K562 (cell line): Measurements from ENCODE around the gene PITPNM3. TPM values are rescaled to one million over a fixed set of nuclear protein-coding genes. Genes with fewer than 3 reads are reported as not detected.

ENCODE experiments used
- C11orf30 ChIP-seq: fragments of 450-650 bp; IDR thresholded peaks from 2 replicates; pipeline ENCODE4 v1.6.1; 2016; ENCODE audit warnings: low read depth, mild to moderate bottlenecking
- CBFA2T2 ChIP-seq: fragments of 450-650 bp; conservative IDR thresholded peaks from 2 replicates; pipeline ENCODE4 v1.6.1; 2017; ENCODE audit warnings: mild to moderate bottlenecking
- CBX1 ChIP-seq: sonication (generic); IDR thresholded peaks from 2 replicates; pipeline ENCODE4 v1.6.1; 2016; ENCODE audit warnings: antibody characterized with exemption, low read depth, mild to moderate bottlenecking
- ESRRA ChIP-seq: fragments of 450-650 bp; IDR thresholded peaks from 2 replicates; pipeline ENCODE4 v1.6.1; 2014; ENCODE audit warnings: low read depth, mild to moderate bottlenecking, moderate library complexity, borderline replicate concordance
- FOXJ3 ChIP-seq: sonication (generic); formaldehyde crosslinking; IDR thresholded peaks from 2 replicates; pipeline ENCODE4 v1.4.0; 2020; ENCODE audit warnings: mild to moderate bottlenecking, missing genetic modification reagents
- NCOA4 ChIP-seq: fragments of 450-650 bp; IDR thresholded peaks from 2 replicates; pipeline ENCODE4 v1.6.1; 2018; ENCODE audit warnings: mild to moderate bottlenecking; ENCODE audit not compliant: partially characterized antibody
- POLR2H ChIP-seq: IDR thresholded peaks from 2 replicates; pipeline ENCODE4 v1.6.1; 2016; ENCODE audit warnings: missing genetic modification characterization, low read depth, mild to moderate bottlenecking, control low read depth, missing compliant biosample characterization, moderate library complexity
- RAD51 ChIP-seq: fragments of 450-650 bp; IDR thresholded peaks from 2 replicates; pipeline ENCODE4 v1.7.1; 2016; ENCODE audit warnings: low read depth, mild to moderate bottlenecking, borderline replicate concordance
- REST ChIP-seq, 2 experiments: fragments of 450-650 bp; formaldehyde crosslinking in 1 of 2; IDR thresholded peaks; 2 replicates each; pipeline versions ENCODE4 v1.4.0 to v1.6.1; 2014 to 2020; ENCODE audit warnings: mild to moderate bottlenecking in 2 of 2, borderline replicate concordance in 1 of 2, low read depth in 1 of 2
- SIX5 ChIP-seq, 2 experiments: IDR thresholded peaks; 2 replicates each; pipeline ENCODE4 v1.6.1; 2011; ENCODE audit warnings: low read length in 2 of 2, borderline replicate concordance in 1 of 2, low read depth in 1 of 2, mild to moderate bottlenecking in 1 of 2, moderate library complexity in 1 of 2; ENCODE audit not compliant: insufficient read depth in 1 of 2
- USF1 ChIP-seq: sonication (generic); formaldehyde crosslinking; IDR thresholded peaks from 2 replicates; pipeline ENCODE4 v1.9.0; 2022; ENCODE audit warnings: mild to moderate bottlenecking, missing genetic modification reagents
- USF2 ChIP-seq: sonication (generic); formaldehyde crosslinking; IDR thresholded peaks from 2 replicates; pipeline ENCODE4 v1.5.0; 2020; ENCODE audit warnings: missing genetic modification reagents
- polyA plus RNA-seq, 8 experiments: library from polyadenylated mRNA; depleted of rRNA in 4 of 8; stranded (reverse) in 5 of 8; unstranded in 3 of 8; fragments of >200 nt; fragmentation: Nextera tagmentation in 2 of 8; fragmentation: Illumina TruSeq in 1 of 8; extraction: Ambion mirVana in 2 of 8; extraction: Trizol in 1 of 8; gene quantifications; 2 replicates each; pipeline versions ENCODE4 v1.2.1 to v1.2.3, GENCODE V29; 2011 to 2014; ENCODE audit warnings: inconsistent platforms in 1 of 8, missing spikeins in 1 of 8
- total RNA-seq, 7 experiments: library from RNA; depleted of rRNA in 6 of 7; stranded (reverse); fragments of >200 nt in 6 of 7; fragmentation: Illumina TruSeq in 2 of 7; extraction: Trizol in 2 of 7; gene quantifications; 2 replicates each; pipeline versions ENCODE4 v1.2.1 to v1.2.3, GENCODE V29; 2011 to 2021; ENCODE audit warnings: low replicate concordance in 1 of 7
- TF ChIP-seq, protein P1 (sequence below), 2 experiments: IDR thresholded peaks; 2 replicates each; pipeline ENCODE4 v1.6.1; 2011; ENCODE audit warnings: borderline replicate concordance in 1 of 2, control low read depth in 1 of 2, low read depth in 1 of 2, low read length in 1 of 2, mild to moderate bottlenecking in 1 of 2, mixed read lengths in 1 of 2, moderate library complexity in 1 of 2; ENCODE audit not compliant: insufficient read depth in 1 of 2, insufficient read length in 1 of 2, poor library complexity in 1 of 2, severe bottlenecking in 1 of 2; ENCODE audit errors: extremely low read depth in 1 of 2

The PITPNM3 gene
- total and polyA plus RNA-seq, 9 of the 15 experiments (the other 6 are each of a cell fraction or from before 2014, with no cell fraction given) = 0.14 to 0.38 (median 0.22) TPM; not detected in 2

GRCh38 chr17:6492892-6493674 lies 63.3 kb downstream of the PITPNM3 start (continued):
- TF ChIP-seq REST (IDR thresholded peaks at IDR 0.05; ENCODE audit: borderline replicate concordance) = peak; percentile 56
- TF ChIP-seq REST (CRISPR knock-in tag; IDR thresholded peaks at IDR 0.05; ENCODE audit: low read depth) = no peak
- TF ChIP-seq FOXJ3 = no peak
- TF ChIP-seq NCOA4 = no peak
- TF ChIP-seq POLR2H (tag) = no peak
- TF ChIP-seq ESRRA = peak; percentile 93
- no peak for TF ChIP-seq SIX5 (IDR thresholded peaks at IDR 0.05; ENCODE audit: borderline replicate concordance in 1 of 2, insufficient read depth in 1 of 2, low read depth in 1 of 2, low read length in 2 of 2)
- TF ChIP-seq CBX1 = no peak
- TF ChIP-seq C11orf30 = no peak
- peak; percentile 87 for TF ChIP-seq CBFA2T2
- TF ChIP-seq USF2 (CRISPR knock-in tag) = peak; percentile 93
- TF ChIP-seq RAD51 = peak; percentile 98
- TF ChIP-seq, protein P1, sequence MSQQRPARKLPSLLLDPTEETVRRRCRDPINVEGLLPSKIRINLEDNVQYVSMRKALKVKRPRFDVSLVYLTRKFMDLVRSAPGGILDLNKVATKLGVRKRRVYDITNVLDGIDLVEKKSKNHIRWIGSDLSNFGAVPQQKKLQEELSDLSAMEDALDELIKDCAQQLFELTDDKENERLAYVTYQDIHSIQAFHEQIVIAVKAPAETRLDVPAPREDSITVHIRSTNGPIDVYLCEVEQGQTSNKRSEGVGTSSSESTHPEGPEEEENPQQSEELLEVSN (IDR thresholded peaks at IDR 0.05; ENCODE audit: borderline replicate concordance in 1 of 2, extremely low read depth in 1 of 2, insufficient read depth in 1 of 2, insufficient read length in 1 of 2, low read depth in 1 of 2, low read length in 1 of 2, poor library complexity in 1 of 2, severe bottlenecking in 1 of 2) = no peak
- peak; percentile 91 for TF ChIP-seq USF1 (CRISPR knock-in tag)
